Fibroblast of lung (primary cell): ENCODE data around the gene NPEPL1. TPM values are rescaled to one million over a fixed set of nuclear protein-coding genes. Genes with fewer than 3 reads are reported as not detected.

ENCODE experiments used
- DNase-seq, 2 donors: peaks; one replicate each; pipeline versions ENCODE4 v3.0.0 to v3.0.0-alpha.2; 2010; ENCODE audit warnings: low read depth in 2 of 2
- H2AFZ ChIP-seq: 2 replicates; pipeline ENCODE4 v1.5.1; 2012; ENCODE audit warnings: low read length, control low read depth, inconsistent platforms
- H3K27ac ChIP-seq: 2 replicates; pipeline ENCODE4 v1.5.1; 2011; ENCODE audit warnings: low read length, control low read depth; ENCODE audit not compliant: insufficient read depth
- H3K27me3 ChIP-seq: 2 replicates; pipeline ENCODE4 v1.5.1; 2011; ENCODE audit warnings: mild to moderate bottlenecking, low read length; ENCODE audit not compliant: control insufficient read depth, insufficient read depth
- H3K36me3 ChIP-seq: 2 replicates; pipeline ENCODE4 v1.5.1; 2011; ENCODE audit warnings: low read length; ENCODE audit not compliant: control insufficient read depth, insufficient read depth
- H3K4me1 ChIP-seq: 2 replicates; pipeline ENCODE4 v1.5.1; 2011; ENCODE audit warnings: low read length; ENCODE audit not compliant: control insufficient read depth, insufficient read depth; ENCODE audit errors: extremely low read depth
- H3K4me2 ChIP-seq: 2 replicates; pipeline ENCODE4 v1.5.1; 2011; ENCODE audit warnings: low read length, control low read depth; ENCODE audit not compliant: insufficient read depth; ENCODE audit errors: extremely low read depth
- H3K4me3 ChIP-seq, 4 experiments: fragments of 200-600 bp in 1 of 4; sonication (generic) in 1 of 4; replicated peaks in 1 of 4; 2 replicates each; pipeline ENCODE4 v1.5.1; 2011 to 2016; ENCODE audit warnings: low read length in 4 of 4, low read depth in 3 of 4, mild to moderate bottlenecking in 3 of 4, control low read depth in 2 of 4, inconsistent platforms in 1 of 4, mixed read lengths in 1 of 4; ENCODE audit not compliant: insufficient read depth in 1 of 4; ENCODE audit errors: control extremely low read depth in 1 of 4
- H3K79me2 ChIP-seq: 2 replicates; pipeline ENCODE4 v1.5.1; 2012; ENCODE audit warnings: mild to moderate bottlenecking, low read length, inconsistent platforms; ENCODE audit not compliant: control insufficient read depth, insufficient read depth
- H3K9ac ChIP-seq: 2 replicates; pipeline ENCODE4 v1.5.1; 2011; ENCODE audit warnings: mild to moderate bottlenecking, low read length, control low read depth; ENCODE audit not compliant: insufficient read depth
- H3K9me3 ChIP-seq: 2 replicates; pipeline ENCODE4 v1.5.1; 2012; ENCODE audit warnings: low read depth, low read length; ENCODE audit not compliant: control insufficient read depth, insufficient read depth
- H4K20me1 ChIP-seq: 2 replicates; pipeline ENCODE4 v1.5.1; 2011; ENCODE audit warnings: low read length; ENCODE audit not compliant: control insufficient read depth, insufficient read depth; ENCODE audit errors: extremely low read depth
- CTCF ChIP-seq, 2 donors: IDR thresholded peaks in 1 of 2; conservative IDR thresholded peaks in 1 of 2; 1 replicate in 1 of 2; 2 replicates in 1 of 2; pipeline ENCODE4 v1.5.1; 2011 to 2012; ENCODE audit warnings: low read length in 2 of 2, control low read depth in 1 of 2, inconsistent platforms in 1 of 2, low read depth in 1 of 2, mild to moderate bottlenecking in 1 of 2
- EZH2 ChIP-seq: IDR thresholded peaks from 2 replicates; pipeline ENCODE4 v1.5.1; 2012; ENCODE audit warnings: low read length, control low read depth, mild to moderate bottlenecking; ENCODE audit errors: missing control alignments
- polyA plus RNA-seq, 2 donors: library from polyadenylated mRNA; depleted of rRNA in 1 of 2; stranded (reverse) in 1 of 2; unstranded in 1 of 2; fragments of >200 nt; gene quantifications; 2 replicates each; pipeline ENCODE4 v1.2.1, GENCODE V29; 2011 to 2012; ENCODE audit warnings: missing spikeins in 1 of 2
- total RNA-seq: library from RNA; depleted of rRNA; stranded (reverse); fragments of >200 nt; gene quantifications from 2 replicates; pipeline ENCODE4 v1.2.1, GENCODE V29; 2014

Gene NPEPL1
- total and polyA plus RNA-seq, 2 donors (not counting 1 experiment from before 2014, with no cell fraction given), result 2.9 to 24.6 TPM

GRCh38 chr20:58700823-58701222 lies 8.2 kb downstream of the NPEPL1 start:
- H3K36me3 ChIP-seq, result peaks cover 15% of the 10 kb centered on the region
- H3K79me2 ChIP-seq, result no peaks in the 10 kb centered on the region
- no peak overlapping the region for H3K4me3 ChIP-seq

GRCh38 chr20:58701431-58702160 lies 9.0 kb downstream of the NPEPL1 start:
- H3K4me3 ChIP-seq, result no peak overlapping the region
- peaks cover 15% of the 10 kb centered on the region for H3K36me3 ChIP-seq
- no peaks in the 10 kb centered on the region for H3K4me1 ChIP-seq
- no peak overlapping the region for H2AFZ ChIP-seq
- DNase-seq, result no peak
- H3K9ac ChIP-seq, result no peak overlapping the region
- H3K27ac ChIP-seq, result no peak overlapping the region
- H3K9me3 ChIP-seq, result no peaks in the 10 kb centered on the region
- H3K4me2 ChIP-seq, result no peak overlapping the region
- no peaks in the 10 kb centered on the region for H3K79me2 ChIP-seq
- H3K27me3 ChIP-seq, result no peaks in the 10 kb centered on the region
- TF ChIP-seq CTCF (conservative IDR thresholded peaks at IDR 0.05 in 1 of 2, IDR thresholded peaks at IDR 0.05 in 1 of 2; ENCODE audit: low read depth in 1 of 2, low read length in 2 of 2), result no peak
- no peak for TF ChIP-seq EZH2
- H4K20me1 ChIP-seq, result no peaks in the 10 kb centered on the region

More at GRCh38 chr20:58700823-58701222, 8.2 kb downstream of the NPEPL1 start:
- TF ChIP-seq CTCF (conservative IDR thresholded peaks at IDR 0.05 in 1 of 2, IDR thresholded peaks at IDR 0.05 in 1 of 2; ENCODE audit: low read depth in 1 of 2, low read length in 2 of 2), result no peak
- no peak for TF ChIP-seq EZH2
- H3K4me2 ChIP-seq, result no peak overlapping the region
- no peaks in the 10 kb centered on the region for H3K27me3 ChIP-seq
- no peak for DNase-seq
- no peak overlapping the region for H2AFZ ChIP-seq
- H3K4me1 ChIP-seq, result no peaks in the 10 kb centered on the region
- no peaks in the 10 kb centered on the region for H4K20me1 ChIP-seq
- H3K27ac ChIP-seq, result no peak overlapping the region
- H3K9ac ChIP-seq, result no peak overlapping the region
- H3K9me3 ChIP-seq, result no peaks in the 10 kb centered on the region

GRCh38 chr20:58702161-58702510 lies 9.5 kb downstream of the NPEPL1 start:
- H3K9me3 ChIP-seq, result no peaks in the 10 kb centered on the region
- DNase-seq, result no peak

More at GRCh38 chr20:58702161-58702510, 9.5 kb downstream of the NPEPL1 start:
- H3K9ac ChIP-seq, result no peak overlapping the region
- no peak overlapping the region for H3K27ac ChIP-seq
- H2AFZ ChIP-seq, result no peak overlapping the region
- H3K27me3 ChIP-seq, result no peaks in the 10 kb centered on the region
- H3K4me2 ChIP-seq, result no peak overlapping the region
- TF ChIP-seq CTCF (conservative IDR thresholded peaks at IDR 0.05 in 1 of 2, IDR thresholded peaks at IDR 0.05 in 1 of 2; ENCODE audit: low read depth in 1 of 2, low read length in 2 of 2) (no peak), EZH2 (no peak)
- H3K4me1 ChIP-seq, result no peaks in the 10 kb centered on the region
- H4K20me1 ChIP-seq, result no peaks in the 10 kb centered on the region
- H3K36me3 ChIP-seq, result peaks cover 11% of the 10 kb centered on the region
- H3K4me3 ChIP-seq, result no peak overlapping the region
- no peaks in the 10 kb centered on the region for H3K79me2 ChIP-seq
